Activated gamma-delta T cell treated with Interleukin-2 at 50 U/mL for 16 hours (primary cell): Measurements from ENCODE around the gene FZR1.
"Not testable (repeated sequence)": the region's sequence is repeated elsewhere in the genome, so short reads cannot be mapped to it uniquely, and the experiment has no call there.

Source experiments
- DNase-seq: peaks from one replicate; pipeline ENCODE4 v3.0.0-alpha.2; 2020

The FZR1 gene

GRCh38 chr19:3576696-3577443 is 70.8 kb downstream of the FZR1 start:
- no peak for DNase-seq

GRCh38 chr19:3577723-3578344 is 71.7 kb downstream of the FZR1 start:
- no peak for DNase-seq

GRCh38 chr19:3578390-3578789 is 72.3 kb downstream of the FZR1 start:
- no peak for DNase-seq

GRCh38 chr19:3580156-3580934 is 74.2 kb downstream of the FZR1 start:
- DNase-seq: no peak

GRCh38 chr19:3581792-3582191 is 75.7 kb downstream of the FZR1 start:
- DNase-seq: not testable (repeated sequence)

GRCh38 chr19:3584036-3584802 is 78.1 kb downstream of the FZR1 start:
- not testable (repeated sequence) for DNase-seq

GRCh38 chr19:3585301-3586126 is 79.4 kb downstream of the FZR1 start, which contains the start of gene GIPC3:
Gene GIPC3, plus strand, starts transcription at chr19:3585478. Its CDS starts 120 bp downstream, at chr19:3585598.
- no peak for DNase-seq

- peak; percentile 55 for DNase-seq
Observed at GRCh38 chr19:3586127-3586626, 80.1 kb downstream of the FZR1 start.

GRCh38 chr19:3586707-3587346 is 80.7 kb downstream of the FZR1 start:
- DNase-seq: no peak
